ENCODE results near the gene KREMEN2. TPM values are rescaled to one million over a fixed set of nuclear protein-coding genes. Genes with fewer than 3 reads are reported as not detected.

KREMEN2 gene
- polyA plus RNA-seq, 2 of the 4 experiments (the other 2 are of a cell fraction), result 0.35 to 1.5 TPM

GRCh38 chr16:3015865-3016521, 51.9 kb downstream of the KREMEN2 start:
- ATAC-seq (no peak), FAIRE-seq (no peak), DNase-seq (ENCODE audit: low read depth in 1 of 2, low spot score in 1 of 2) (no peak)
- no peak overlapping the region for H3K4me2 ChIP-seq
- ChIA-PET POLR2A (no interaction called here), CTCF (interaction anchor here (0.7 to 3.4 kb wide), 2 partner anchors 12 to 44 kb away, joined by 3 to 16 read pairs; no protein-coding TSS in a partner anchor)
- peaks cover 20% of the 10 kb centered on the region for H3K4me1 ChIP-seq
- 88% methylated on average over 8 of the region's 13 CpGs for WGBS (ENCODE audit: missing lambda C conversion rate)
- H3K27ac ChIP-seq, result no peak overlapping the region
- TF ChIP-seq EHMT2 (IDR thresholded peaks at IDR 0.05; ENCODE audit: low read depth), result no peak
- H3K9me3 ChIP-seq, result no peaks in the 10 kb centered on the region
- no peak overlapping the region for H3K4me3 ChIP-seq

- CTCF ChIA-PET, result interaction anchor here (6.6 kb wide), 1 partner anchor 11 kb away, joined by 112 read pairs; no protein-coding TSS in a partner anchor
- H3K4me1 ChIP-seq, result peaks cover 20% of the 10 kb centered on the region
- no peak overlapping the region for H3K4me2 ChIP-seq
- no peak for FAIRE-seq
- ATAC-seq, result no peak
- POLR2A ChIA-PET, result no interaction called here
- WGBS (ENCODE audit: missing lambda C conversion rate), result 96% methylated on average over 15 of the region's 20 CpGs
- TF ChIP-seq E2F6 (IDR thresholded peaks at IDR 0.05; ENCODE audit: borderline replicate concordance, low read depth), result no peak
- TF ChIP-seq HEYL (CRISPR knock-in tag; IDR thresholded peaks at IDR 0.05), result no peak
- no peak for TF ChIP-seq FOSB (CRISPR knock-in tag; IDR thresholded peaks at IDR 0.05)
- TF ChIP-seq HOXB13 (CRISPR knock-in tag; IDR thresholded peaks at IDR 0.05; ENCODE audit: low read depth), result no peak
- TF ChIP-seq MYC (IDR thresholded peaks at IDR 0.05; ENCODE audit: borderline replicate concordance, low read length), result no peak
- no peak for TF ChIP-seq KDM5A (IDR thresholded peaks at IDR 0.05)
- TF ChIP-seq HMGXB4 (CRISPR knock-in tag; IDR thresholded peaks at IDR 0.05; ENCODE audit: borderline replicate concordance), result no peak
- TF ChIP-seq KDM1A (IDR thresholded peaks at IDR 0.05; ENCODE audit: low read depth), result no peak
- TF ChIP-seq CTCF (IDR thresholded peaks at IDR 0.05), result no peak
- TF ChIP-seq RARB (CRISPR knock-in tag; IDR thresholded peaks at IDR 0.05), result no peak
- no peak for TF ChIP-seq SMC3 (IDR thresholded peaks at IDR 0.05)
- TF ChIP-seq BHLHE40 (IDR thresholded peaks at IDR 0.05; ENCODE audit: low read depth, low read length), result no peak
- TF ChIP-seq BCL3 (IDR thresholded peaks at IDR 0.05), result no peak
- no peak for TF ChIP-seq EP300 (IDR thresholded peaks at IDR 0.05)
- no peak for TF ChIP-seq FOSL2 (IDR thresholded peaks at IDR 0.05)
- no peak for TF ChIP-seq FOSL2 (CRISPR knock-in tag; IDR thresholded peaks at IDR 0.05)
- no peak for TF ChIP-seq CBX2 (IDR thresholded peaks at IDR 0.05; ENCODE audit: borderline replicate concordance, low read depth)
- TF ChIP-seq NR3C1 (IDR thresholded peaks at IDR 0.05), result no peak
- no peak for TF ChIP-seq HOXB5 (CRISPR knock-in tag; IDR thresholded peaks at IDR 0.05)
- DNase-seq (ENCODE audit: low read depth in 1 of 2, low spot score in 1 of 2), result no peak
- H3K9me3 ChIP-seq, result no peaks in the 10 kb centered on the region
- H3K4me3 ChIP-seq, result no peak overlapping the region
- peak overlapping the region in 1 of 2 experiments; percentile 41; a peak in 1 of 6 replicates for H3K27ac ChIP-seq
Measured at GRCh38 chr16:3017344-3017743, 53.3 kb downstream of the KREMEN2 start.

Small RNAs within 50 kb of the gene (small RNA-seq; reads per million reads assigned to genes)
- gene LINC00514, result 0 to 4.7 (median 0) reads per million in 6 experiments

Other genes starting within 250 kb of the KREMEN2 start
- 1.00 and 1.1 TPM in 2 replicates for gene PRSS27, start 244.1 kb upstream of the KREMEN2 start, polyA plus RNA-seq (2011; rRNA removed)
- 0.62 to 1.3 TPM (median 1.2 TPM) in 3 replicates for gene PRSS27, start 244.1 kb upstream of the KREMEN2 start, polyA plus RNA-seq (2017; fragmentation: RNase III; extraction: RNeasy Plus Mini Kit Qiagen cat#74134 plus additional on column Dnase treatment)
- 167 and 231 TPM in 2 replicates for gene SRRM2, start 211.6 kb upstream of the KREMEN2 start, polyA plus RNA-seq (2011; rRNA removed)
- gene SRRM2, start 211.6 kb upstream of the KREMEN2 start, polyA plus RNA-seq (2017; fragmentation: RNase III; extraction: RNeasy Plus Mini Kit Qiagen cat#74134 plus additional on column Dnase treatment), result 473 to 527 TPM (median 512 TPM) in 3 replicates
- 136 and 144 TPM in 2 replicates for gene ELOB, start 187.0 kb upstream of the KREMEN2 start, polyA plus RNA-seq (2011; rRNA removed)
- gene ELOB, start 187.0 kb upstream of the KREMEN2 start, polyA plus RNA-seq (2017; fragmentation: RNase III; extraction: RNeasy Plus Mini Kit Qiagen cat#74134 plus additional on column Dnase treatment), result 414 to 494 TPM (median 469 TPM) in 3 replicates
- not detected in 2 replicates for gene PRSS33, start 176.7 kb upstream of the KREMEN2 start, polyA plus RNA-seq (2011; rRNA removed)
- gene PRSS33, start 176.7 kb upstream of the KREMEN2 start, polyA plus RNA-seq (2017; fragmentation: RNase III; extraction: RNeasy Plus Mini Kit Qiagen cat#74134 plus additional on column Dnase treatment), result 0.04 to 0.05 TPM in 2 of 3 replicates, not detected in the other
- not detected in 2 replicates for gene PRSS41, start 165.8 kb upstream of the KREMEN2 start, polyA plus RNA-seq (2011; rRNA removed)
- not detected in 3 replicates for gene PRSS41, start 165.8 kb upstream of the KREMEN2 start, polyA plus RNA-seq (2017; fragmentation: RNase III; extraction: RNeasy Plus Mini Kit Qiagen cat#74134 plus additional on column Dnase treatment)
- gene PRSS21, start 147.0 kb upstream of the KREMEN2 start, polyA plus RNA-seq (2011; rRNA removed), result 0.16 and 0.23 TPM in 2 replicates
- 0.08 to 0.12 TPM in 2 of 3 replicates, not detected in the other for gene PRSS21, start 147.0 kb upstream of the KREMEN2 start, polyA plus RNA-seq (2017; fragmentation: RNase III; extraction: RNeasy Plus Mini Kit Qiagen cat#74134 plus additional on column Dnase treatment)
- gene ZG16B, start 134.0 kb upstream of the KREMEN2 start, polyA plus RNA-seq (2011; rRNA removed), result 0.85 and 0.86 TPM in 2 replicates
- gene ZG16B, start 134.0 kb upstream of the KREMEN2 start, polyA plus RNA-seq (2017; fragmentation: RNase III; extraction: RNeasy Plus Mini Kit Qiagen cat#74134 plus additional on column Dnase treatment), result 0.40 to 0.59 TPM (median 0.54 TPM) in 3 replicates
- not detected in 2 replicates for gene PRSS22, start 106.1 kb upstream of the KREMEN2 start, polyA plus RNA-seq (2011; rRNA removed)
- 0.10 to 0.33 TPM in 2 of 3 replicates, not detected in the other for gene PRSS22, start 106.1 kb upstream of the KREMEN2 start, polyA plus RNA-seq (2017; fragmentation: RNase III; extraction: RNeasy Plus Mini Kit Qiagen cat#74134 plus additional on column Dnase treatment)
- gene FLYWCH2, start 81.1 kb upstream of the KREMEN2 start, polyA plus RNA-seq (2011; rRNA removed), result 22.7 and 23.2 TPM in 2 replicates
- gene FLYWCH2, start 81.1 kb upstream of the KREMEN2 start, polyA plus RNA-seq (2017; fragmentation: RNase III; extraction: RNeasy Plus Mini Kit Qiagen cat#74134 plus additional on column Dnase treatment), result 40.1 to 42.1 TPM (median 41.2 TPM) in 3 replicates
- 9.3 and 10.6 TPM in 2 replicates for gene FLYWCH1, start 52.3 kb upstream of the KREMEN2 start, polyA plus RNA-seq (2011; rRNA removed)
- gene FLYWCH1, start 52.3 kb upstream of the KREMEN2 start, polyA plus RNA-seq (2017; fragmentation: RNase III; extraction: RNeasy Plus Mini Kit Qiagen cat#74134 plus additional on column Dnase treatment), result 20.5 to 22.5 TPM (median 22.3 TPM) in 3 replicates
- 8.0 and 9.0 TPM in 2 replicates for gene PAQR4, start 5.1 kb downstream of the KREMEN2 start, polyA plus RNA-seq (2011; rRNA removed)
- gene PAQR4, start 5.1 kb downstream of the KREMEN2 start, polyA plus RNA-seq (2017; fragmentation: RNase III; extraction: RNeasy Plus Mini Kit Qiagen cat#74134 plus additional on column Dnase treatment), result 17.5 to 18.6 TPM (median 18.5 TPM) in 3 replicates
- 8.4 and 10.5 TPM in 2 replicates for gene PKMYT1, start 16.2 kb downstream of the KREMEN2 start, polyA plus RNA-seq (2011; rRNA removed)
- gene PKMYT1, start 16.2 kb downstream of the KREMEN2 start, polyA plus RNA-seq (2017; fragmentation: RNase III; extraction: RNeasy Plus Mini Kit Qiagen cat#74134 plus additional on column Dnase treatment), result 50.5 to 55.2 TPM (median 52.5 TPM) in 3 replicates
- gene CLDN9, start 48.6 kb downstream of the KREMEN2 start, polyA plus RNA-seq (2011; rRNA removed), result 0.03 and 0.12 TPM in 2 replicates
- 0.06 to 0.16 TPM (median 0.12 TPM) in 3 replicates for gene CLDN9, start 48.6 kb downstream of the KREMEN2 start, polyA plus RNA-seq (2017; fragmentation: RNase III; extraction: RNeasy Plus Mini Kit Qiagen cat#74134 plus additional on column Dnase treatment)
- gene CLDN6, start 53.9 kb downstream of the KREMEN2 start, polyA plus RNA-seq (2011; rRNA removed), result 0.11 TPM in 1 of 2 replicates, not detected in the other
- gene CLDN6, start 53.9 kb downstream of the KREMEN2 start, polyA plus RNA-seq (2017; fragmentation: RNase III; extraction: RNeasy Plus Mini Kit Qiagen cat#74134 plus additional on column Dnase treatment), result 0.13 to 0.25 TPM (median 0.20 TPM) in 3 replicates
- gene TNFRSF12A, start 56.1 kb downstream of the KREMEN2 start, polyA plus RNA-seq (2011; rRNA removed), result 89.0 and 111 TPM in 2 replicates
- 295 to 325 TPM (median 314 TPM) in 3 replicates for gene TNFRSF12A, start 56.1 kb downstream of the KREMEN2 start, polyA plus RNA-seq (2017; fragmentation: RNase III; extraction: RNeasy Plus Mini Kit Qiagen cat#74134 plus additional on column Dnase treatment)
- 46.4 and 60.3 TPM in 2 replicates for gene HCFC1R1, start 59.7 kb downstream of the KREMEN2 start, polyA plus RNA-seq (2011; rRNA removed)
- gene HCFC1R1, start 59.7 kb downstream of the KREMEN2 start, polyA plus RNA-seq (2017; fragmentation: RNase III; extraction: RNeasy Plus Mini Kit Qiagen cat#74134 plus additional on column Dnase treatment), result 131 to 199 TPM (median 179 TPM) in 3 replicates
- gene THOC6, start 59.8 kb downstream of the KREMEN2 start, polyA plus RNA-seq (2011; rRNA removed), result 31.8 and 32.5 TPM in 2 replicates
- 48.7 to 56.5 TPM (median 53.2 TPM) in 3 replicates for gene THOC6, start 59.8 kb downstream of the KREMEN2 start, polyA plus RNA-seq (2017; fragmentation: RNase III; extraction: RNeasy Plus Mini Kit Qiagen cat#74134 plus additional on column Dnase treatment)
- not detected in 2 replicates for gene BICDL2, start 72.7 kb downstream of the KREMEN2 start, polyA plus RNA-seq (2011; rRNA removed)
- not detected in 3 replicates for gene BICDL2, start 72.7 kb downstream of the KREMEN2 start, polyA plus RNA-seq (2017; fragmentation: RNase III; extraction: RNeasy Plus Mini Kit Qiagen cat#74134 plus additional on column Dnase treatment)
- 0.03 and 0.04 TPM in 2 replicates for gene MMP25, start 82.3 kb downstream of the KREMEN2 start, polyA plus RNA-seq (2011; rRNA removed)
- gene MMP25, start 82.3 kb downstream of the KREMEN2 start, polyA plus RNA-seq (2017; fragmentation: RNase III; extraction: RNeasy Plus Mini Kit Qiagen cat#74134 plus additional on column Dnase treatment), result 0.25 to 0.31 TPM (median 0.25 TPM) in 3 replicates
- gene IL32, start 101.4 kb downstream of the KREMEN2 start, polyA plus RNA-seq (2011; rRNA removed), result 8.9 and 12.4 TPM in 2 replicates
- 18.8 to 32.0 TPM (median 20.2 TPM) in 3 replicates for gene IL32, start 101.4 kb downstream of the KREMEN2 start, polyA plus RNA-seq (2017; fragmentation: RNase III; extraction: RNeasy Plus Mini Kit Qiagen cat#74134 plus additional on column Dnase treatment)
- 0.08 and 0.09 TPM in 2 replicates for gene ZSCAN10, start 135.0 kb downstream of the KREMEN2 start, polyA plus RNA-seq (2011; rRNA removed)
- not detected in 3 replicates for gene ZSCAN10, start 135.0 kb downstream of the KREMEN2 start, polyA plus RNA-seq (2017; fragmentation: RNase III; extraction: RNeasy Plus Mini Kit Qiagen cat#74134 plus additional on column Dnase treatment)
- gene ZNF205, start 148.3 kb downstream of the KREMEN2 start, polyA plus RNA-seq (2011; rRNA removed), result 3.1 and 4.3 TPM in 2 replicates
- 8.5 to 9.6 TPM (median 9.2 TPM) in 3 replicates for gene ZNF205, start 148.3 kb downstream of the KREMEN2 start, polyA plus RNA-seq (2017; fragmentation: RNase III; extraction: RNeasy Plus Mini Kit Qiagen cat#74134 plus additional on column Dnase treatment)
- gene ZNF213, start 170.8 kb downstream of the KREMEN2 start, polyA plus RNA-seq (2011; rRNA removed), result 0.72 and 1.8 TPM in 2 replicates
- 5.9 to 6.2 TPM (median 6.1 TPM) in 3 replicates for gene ZNF213, start 170.8 kb downstream of the KREMEN2 start, polyA plus RNA-seq (2017; fragmentation: RNase III; extraction: RNeasy Plus Mini Kit Qiagen cat#74134 plus additional on column Dnase treatment)
- gene OR1F1, start 223.9 kb downstream of the KREMEN2 start, polyA plus RNA-seq (2011; rRNA removed), result 1.3 and 1.6 TPM in 2 replicates
- gene OR1F1, start 223.9 kb downstream of the KREMEN2 start, polyA plus RNA-seq (2017; fragmentation: RNase III; extraction: RNeasy Plus Mini Kit Qiagen cat#74134 plus additional on column Dnase treatment), result 0.20 to 0.34 TPM (median 0.31 TPM) in 3 replicates